HG02588 (cell line): ENCODE measurements around the gene PHKB.

Source experiments
- ATAC-seq: cut with Tn5 transposase; IDR thresholded peaks from one replicate; pipeline ENCODE4 v1.9.1; 2021; ENCODE audit warnings: mild to moderate bottlenecking, moderate library complexity; ENCODE audit not compliant: unreplicated experiment

The PHKB gene

DNA sequence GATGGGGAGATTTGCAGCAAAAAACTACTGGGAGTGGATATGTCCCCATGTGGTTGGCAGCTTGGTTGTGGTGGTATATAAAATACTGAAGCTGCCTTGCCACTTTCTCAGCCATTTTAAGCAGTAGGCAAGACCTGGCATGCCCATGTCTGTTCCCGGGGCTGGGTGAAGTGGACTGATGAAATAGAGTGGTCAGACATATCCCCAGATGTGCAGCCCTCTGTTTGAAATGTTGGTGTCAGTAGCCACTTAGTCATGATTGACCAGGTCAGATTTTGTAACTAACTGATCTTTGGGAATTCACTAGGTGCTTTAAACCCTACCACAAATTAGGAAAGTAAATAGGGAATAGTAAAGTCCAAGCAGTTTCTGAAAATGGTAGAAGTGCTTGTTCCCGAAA lies 151.6 kb downstream of the PHKB start:
- no peak for ATAC-seq

DNA sequence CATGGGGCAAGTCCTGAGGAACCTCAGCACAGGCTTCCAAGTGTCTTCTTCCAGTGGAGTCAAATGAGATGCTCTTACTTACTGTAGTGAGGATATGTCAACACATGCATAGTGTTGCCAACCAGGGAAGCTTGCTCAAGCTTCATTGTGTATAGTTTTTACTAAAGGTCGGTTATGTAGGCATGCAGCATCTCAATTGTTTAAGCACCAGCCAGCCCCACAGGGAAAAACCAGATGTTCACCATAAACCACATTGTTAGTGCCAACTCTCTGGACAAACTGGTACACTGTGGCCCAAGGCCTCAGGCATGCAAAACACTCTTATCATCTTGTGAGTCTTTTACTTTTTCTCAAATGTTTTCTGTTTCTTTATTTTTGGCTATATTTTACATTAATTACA lies 152.1 kb downstream of the PHKB start:
- no peak for ATAC-seq

DNA sequence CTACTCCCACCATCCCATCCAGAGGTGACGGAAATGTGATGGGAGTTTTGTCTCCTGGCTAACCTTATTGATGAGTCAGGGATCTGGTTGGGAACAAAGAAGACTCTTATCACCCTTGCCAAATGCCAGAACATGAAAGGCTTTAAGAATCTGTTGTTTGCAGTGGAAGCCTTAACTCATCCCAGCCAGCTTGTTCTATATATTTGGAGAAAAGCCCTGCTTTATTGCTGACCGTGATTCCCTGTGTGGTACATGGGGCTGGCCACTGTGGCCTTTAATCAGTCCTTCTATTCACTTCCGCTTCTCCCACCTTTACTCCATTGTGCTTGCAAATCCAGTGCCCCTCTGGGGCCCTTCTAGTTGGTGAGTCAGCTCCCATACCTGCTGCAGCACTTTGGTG lies 156.6 kb downstream of the PHKB start:
- ATAC-seq: no peak

DNA sequence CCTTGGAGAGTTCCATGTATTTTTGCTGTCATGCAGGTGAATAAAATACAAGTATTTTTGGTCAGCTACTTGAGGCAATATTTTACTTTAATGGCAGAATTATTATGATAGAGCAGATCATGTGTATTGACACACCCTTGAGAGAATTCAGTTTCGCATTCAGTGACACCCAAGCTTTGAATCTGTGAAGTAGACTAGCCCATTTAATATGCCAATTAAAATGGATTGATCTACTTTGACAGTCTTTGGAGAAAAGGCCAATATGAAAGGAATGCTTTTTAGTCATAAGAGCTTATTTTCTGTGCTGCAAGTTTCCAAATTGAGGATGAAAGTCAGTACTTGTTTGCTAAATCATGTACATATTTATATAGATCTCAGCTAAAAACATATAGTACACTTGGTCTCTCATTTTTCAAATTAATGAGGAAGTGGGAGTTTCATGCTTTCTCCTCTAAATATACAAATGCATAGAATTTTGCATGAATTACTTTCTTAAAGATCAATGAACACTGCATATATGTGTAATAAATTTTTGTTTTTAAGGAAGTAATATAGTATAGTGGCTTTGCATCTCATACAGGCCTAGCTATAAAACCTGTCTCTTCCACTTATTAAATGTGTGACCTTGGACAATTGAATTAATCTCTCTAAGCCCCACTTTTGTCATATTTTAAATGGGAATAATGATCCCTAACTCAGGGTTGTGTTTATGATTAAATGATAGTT lies 161.5 kb downstream of the PHKB start:
- no peak for ATAC-seq

DNA sequence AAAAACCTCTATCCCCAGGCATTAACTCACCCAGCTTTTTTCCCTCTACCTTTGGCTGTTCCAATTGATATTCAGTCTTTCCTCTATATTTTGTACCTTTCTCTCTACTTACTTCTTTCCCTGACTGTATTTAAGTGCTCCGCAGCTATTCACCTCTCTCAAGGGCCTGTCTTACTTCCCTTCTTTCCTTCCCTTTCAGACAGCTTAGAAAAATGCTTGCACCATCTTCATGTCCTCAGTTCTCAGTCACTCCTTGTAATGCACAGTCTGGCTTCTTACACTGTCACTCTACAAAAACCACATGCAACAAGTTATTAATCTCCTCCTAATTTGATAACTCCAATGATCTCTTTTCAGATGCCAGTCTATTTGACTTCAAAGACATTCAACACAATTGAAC lies 163.4 kb downstream of the PHKB start:
- no peak for ATAC-seq

DNA sequence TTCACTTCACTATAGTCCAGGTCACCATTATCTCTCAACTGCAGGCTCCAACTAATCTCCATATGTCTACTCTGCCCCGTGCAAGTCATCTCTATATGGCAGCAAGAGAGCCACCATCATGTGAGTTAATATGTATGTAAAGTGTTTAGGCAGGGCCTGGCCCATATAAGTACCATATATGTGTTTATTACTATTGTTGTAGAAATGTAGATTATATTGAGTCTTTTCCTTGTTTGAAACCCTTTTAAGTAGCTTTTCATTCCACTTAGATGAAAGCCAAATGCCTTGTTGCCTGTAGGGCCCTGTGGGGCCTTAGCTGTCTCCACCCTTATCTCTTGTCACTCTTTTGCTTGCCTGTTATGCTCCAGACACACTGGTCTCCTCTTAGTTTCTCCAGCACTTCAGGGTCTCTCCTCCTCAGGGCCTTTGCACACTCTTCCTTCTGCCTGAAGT lies 164.0 kb downstream of the PHKB start:
- ATAC-seq: no peak

DNA sequence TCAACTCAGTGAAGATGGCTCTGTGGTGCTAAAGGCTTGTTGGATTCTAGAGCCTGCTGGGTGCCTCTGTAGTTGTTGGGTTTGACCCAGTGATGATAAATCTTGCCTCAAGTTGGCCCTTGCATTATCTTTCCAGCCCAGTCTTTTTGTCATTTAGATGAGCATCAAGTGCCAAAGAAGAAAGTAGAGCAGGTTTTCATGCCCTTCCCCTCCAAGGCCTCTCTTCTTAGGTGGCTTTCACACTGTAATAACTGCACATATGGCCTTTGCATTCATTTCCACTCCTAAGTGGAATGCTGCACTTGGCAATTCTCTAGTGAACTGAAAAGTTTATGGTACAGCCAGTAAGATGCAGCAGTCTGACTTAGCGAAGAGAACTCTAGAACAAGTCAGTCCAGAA lies 165.1 kb downstream of the PHKB start:
- ATAC-seq: no peak

DNA sequence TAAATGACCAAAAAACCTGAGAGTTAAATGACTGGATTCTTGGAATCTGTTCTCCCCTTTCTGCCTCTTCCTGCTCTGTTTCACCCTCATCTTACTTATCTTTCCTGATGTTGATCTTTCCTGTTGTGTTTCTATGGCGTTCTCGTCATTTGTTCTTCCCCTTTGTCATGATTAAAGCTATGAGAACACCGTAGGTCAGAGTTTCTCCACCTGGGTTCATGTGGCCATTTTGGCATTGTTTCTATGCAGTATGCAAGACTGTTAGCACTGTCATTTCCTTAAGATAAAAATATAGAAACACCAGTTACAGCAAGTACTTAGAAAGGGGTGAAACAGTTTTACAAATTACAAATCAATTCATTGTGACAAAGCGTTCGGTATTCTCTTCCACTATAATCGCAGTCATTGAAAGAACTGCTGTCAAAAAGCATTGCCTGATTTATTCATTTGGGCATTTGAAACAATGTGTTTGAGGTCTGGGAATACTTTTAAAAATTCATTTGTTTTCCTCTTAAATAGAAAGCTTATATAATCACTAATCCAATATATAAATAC lies 166.0 kb downstream of the PHKB start:
- ATAC-seq: no peak

DNA sequence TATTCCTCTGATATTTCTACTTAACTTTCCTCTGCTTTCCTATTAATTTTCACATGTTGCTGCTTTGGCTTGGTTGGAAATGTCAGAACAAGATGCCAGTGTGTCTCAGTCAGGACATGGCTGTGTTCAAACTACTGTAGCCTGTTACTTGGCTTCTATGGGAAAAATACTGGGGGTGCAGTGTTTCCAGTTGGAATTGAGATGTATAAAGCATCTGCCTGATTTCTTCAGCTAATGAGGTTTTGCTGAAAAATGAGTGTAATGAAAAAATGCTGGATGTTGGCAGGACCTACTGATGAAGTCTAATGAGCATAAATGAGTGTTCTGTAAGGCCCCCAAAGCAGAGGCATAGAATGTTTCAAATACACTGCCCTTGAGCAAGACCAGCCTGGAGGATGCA lies 166.6 kb downstream of the PHKB start:
- no peak for ATAC-seq

DNA sequence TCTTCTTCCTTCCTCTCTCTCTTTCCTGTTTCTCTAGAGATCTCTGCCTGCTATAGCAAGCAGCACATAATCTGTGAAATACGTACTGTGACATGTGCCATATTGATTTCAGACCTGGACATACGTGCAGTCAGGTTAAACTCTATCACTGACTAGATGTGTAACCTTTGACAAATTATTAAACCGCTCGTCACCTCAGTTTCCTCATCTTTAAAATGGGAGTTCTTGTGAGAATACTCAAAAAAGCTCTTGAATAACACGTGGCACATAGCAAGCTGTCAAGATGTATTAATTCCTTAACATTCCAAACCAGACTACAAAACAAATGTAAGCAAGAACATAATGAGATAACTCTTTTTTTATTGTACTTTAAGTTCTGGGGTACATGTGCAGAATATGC lies 170.0 kb downstream of the PHKB start:
- ATAC-seq: no peak

DNA sequence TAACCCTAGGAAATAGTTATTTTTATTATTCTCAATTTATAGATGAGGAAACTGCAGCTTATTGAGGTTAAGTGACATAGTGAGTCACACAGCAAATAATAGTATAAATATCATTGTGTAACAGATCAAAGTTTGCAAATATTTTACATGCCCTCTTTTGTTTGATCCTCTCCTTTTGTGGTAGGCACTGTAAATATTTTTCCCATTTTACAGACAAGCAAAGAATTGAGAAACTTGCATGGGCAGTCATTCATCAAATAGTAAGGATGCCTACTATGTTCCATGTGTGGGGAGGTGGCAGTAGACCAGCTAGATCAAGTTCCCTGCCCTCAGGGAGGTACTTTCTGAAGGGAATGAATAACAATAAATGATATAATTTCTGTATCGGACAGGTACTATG lies 173.0 kb downstream of the PHKB start:
- ATAC-seq: no peak

DNA sequence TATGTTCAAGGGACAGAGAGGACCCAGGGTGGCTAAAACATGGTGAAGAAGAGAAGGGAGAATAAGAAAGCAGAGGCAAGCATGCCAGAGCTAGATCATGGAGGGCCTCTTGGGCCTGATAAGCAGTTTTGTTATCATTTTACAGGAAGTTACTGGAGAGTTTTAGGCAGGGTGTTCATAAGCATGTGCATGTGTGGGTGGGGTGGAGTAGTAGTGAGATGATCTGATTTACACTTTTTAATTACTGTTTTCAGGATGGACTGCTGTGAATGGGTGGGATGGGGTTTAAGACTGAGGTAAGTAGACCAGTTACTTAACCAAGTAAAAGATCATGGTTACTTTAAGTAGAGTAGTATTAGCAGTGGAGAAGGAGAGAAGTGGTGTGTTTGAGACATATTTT lies 173.6 kb downstream of the PHKB start:
- ATAC-seq: no peak

DNA sequence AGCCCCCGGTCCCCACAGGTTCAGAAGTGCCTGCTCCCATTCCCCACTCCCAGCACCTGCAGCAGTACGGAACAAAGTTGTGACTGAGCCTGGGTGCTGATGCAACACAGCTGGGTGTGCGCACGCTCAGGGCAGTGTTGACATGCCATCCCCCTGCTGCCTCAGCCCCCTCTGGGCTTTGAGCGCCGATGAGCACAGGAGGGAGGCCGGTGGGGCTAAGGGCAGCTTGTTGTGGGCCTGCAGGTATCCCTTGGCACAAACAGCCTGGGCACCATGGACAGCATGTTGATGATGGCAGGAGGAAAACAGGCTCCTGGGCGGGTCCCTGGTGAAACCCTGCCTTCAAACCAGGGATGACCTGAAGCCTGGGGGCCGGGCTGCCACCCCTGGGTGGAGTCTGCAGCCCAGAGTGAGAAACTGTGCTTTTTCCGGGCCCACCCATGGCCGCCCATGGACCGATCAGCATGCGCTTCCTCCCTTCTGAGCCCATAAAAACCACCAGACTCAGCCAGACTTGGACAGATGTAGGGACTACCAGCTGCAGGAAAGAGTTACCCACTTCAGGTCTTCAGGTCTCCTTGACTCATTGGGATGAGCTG lies 175.5 kb downstream of the PHKB start:
- ATAC-seq: no peak

DNA sequence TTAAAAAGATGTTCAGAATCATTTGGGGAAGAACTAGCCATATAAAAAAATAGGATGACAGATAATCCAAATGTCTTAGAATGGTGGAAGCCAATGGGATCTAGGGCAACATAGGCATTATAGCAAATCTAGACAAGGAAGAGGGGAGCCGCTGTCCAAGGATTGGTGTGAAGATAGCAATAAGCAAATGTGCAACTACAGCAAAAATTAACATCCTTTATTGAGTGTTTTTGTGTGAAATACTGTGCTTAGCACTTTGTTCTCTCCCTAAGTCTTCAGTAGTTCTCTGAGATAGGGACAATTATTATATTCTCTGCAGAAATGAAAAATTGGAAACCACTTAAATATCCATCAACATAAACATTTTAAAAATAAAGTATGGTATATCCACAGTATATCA lies 177.0 kb downstream of the PHKB start:
- no peak for ATAC-seq

DNA sequence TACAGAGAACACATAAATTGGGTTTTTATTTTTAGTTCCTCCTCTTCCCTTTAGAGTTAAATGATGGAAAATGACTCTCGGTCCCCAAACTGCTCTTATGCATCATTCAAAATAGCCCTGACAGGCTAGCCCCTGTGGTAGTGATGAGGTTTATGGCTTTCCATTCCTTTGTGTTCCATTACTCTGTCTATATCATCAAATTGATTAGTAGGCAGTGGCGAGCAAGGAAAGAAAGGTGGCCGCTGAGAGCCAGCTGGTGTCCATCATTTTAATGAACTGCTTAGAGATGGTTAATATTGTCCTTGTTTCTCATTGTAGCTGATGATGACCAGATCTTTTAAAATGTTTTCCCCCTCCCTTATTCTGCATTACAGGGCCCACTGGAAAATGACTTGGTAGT lies 179.5 kb downstream of the PHKB start:
- ATAC-seq: no peak

DNA sequence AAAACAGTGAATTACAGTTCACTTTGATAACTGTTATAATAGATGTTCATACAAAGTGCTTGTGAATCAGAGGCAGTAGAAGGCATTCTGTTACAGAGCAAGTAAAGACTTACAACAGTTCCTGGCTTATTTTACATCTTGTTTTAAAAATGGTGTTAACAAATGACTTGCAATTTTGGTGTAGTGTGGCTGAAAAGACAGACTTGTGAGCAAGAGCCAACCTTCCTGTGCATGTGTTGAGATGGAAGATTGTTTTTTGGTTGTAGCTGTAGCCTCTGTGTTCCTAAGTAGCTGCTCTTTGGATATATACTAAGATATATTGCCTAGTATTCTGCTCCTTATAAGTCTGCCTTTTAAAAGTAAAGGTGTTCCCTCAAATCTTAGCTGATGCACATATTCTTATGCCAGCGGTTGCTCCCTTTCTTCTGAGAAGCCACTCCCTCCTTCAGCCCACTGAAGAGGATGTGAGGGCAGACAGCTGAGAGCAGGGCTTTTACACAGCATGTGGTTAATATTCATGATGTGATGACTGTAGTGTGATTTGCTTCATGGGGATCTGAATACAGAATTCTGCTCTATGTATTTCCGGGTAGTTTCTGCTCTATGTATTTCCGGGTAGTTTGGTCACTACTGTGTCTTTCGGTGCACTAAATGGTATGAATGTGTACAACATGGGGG lies 182.3 kb downstream of the PHKB start:
- no peak for ATAC-seq

DNA sequence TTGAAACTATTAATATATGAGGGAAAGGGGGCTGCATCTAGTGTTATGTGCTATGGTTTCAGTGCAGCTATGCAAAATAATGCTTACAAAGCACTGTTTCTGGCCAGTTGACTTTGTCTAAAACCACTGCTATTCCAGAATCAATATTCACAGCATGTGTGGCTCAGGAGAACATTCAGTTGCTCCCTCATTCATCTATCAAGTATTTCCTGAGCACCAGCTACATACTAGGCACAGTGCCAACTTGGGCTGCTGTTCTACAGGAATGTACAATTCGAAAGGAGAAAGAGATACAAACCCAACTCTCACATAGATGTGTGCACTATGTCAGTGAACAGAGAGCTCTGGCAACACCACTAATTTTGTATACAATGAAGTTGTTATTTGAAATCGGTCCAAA lies 183.0 kb downstream of the PHKB start:
- ATAC-seq: no peak

DNA sequence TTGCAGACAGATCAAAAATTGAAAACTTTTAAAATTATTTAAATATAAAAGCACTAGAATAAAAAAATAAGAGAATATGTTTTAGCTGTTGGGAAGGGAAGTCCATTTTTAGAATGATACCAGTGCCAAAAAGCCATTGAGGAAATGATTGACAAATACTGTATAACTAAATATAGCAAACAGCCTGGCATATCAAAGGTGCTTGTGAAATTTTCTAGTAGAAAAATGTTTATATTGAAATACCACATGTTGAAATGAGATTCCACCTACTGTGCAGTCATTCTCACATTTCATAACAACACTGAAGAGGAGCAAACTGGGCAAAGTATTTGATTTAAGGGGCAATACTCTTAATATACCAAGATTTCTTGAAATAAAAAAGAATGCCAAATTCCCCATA lies 183.5 kb downstream of the PHKB start:
- ATAC-seq: no peak

DNA sequence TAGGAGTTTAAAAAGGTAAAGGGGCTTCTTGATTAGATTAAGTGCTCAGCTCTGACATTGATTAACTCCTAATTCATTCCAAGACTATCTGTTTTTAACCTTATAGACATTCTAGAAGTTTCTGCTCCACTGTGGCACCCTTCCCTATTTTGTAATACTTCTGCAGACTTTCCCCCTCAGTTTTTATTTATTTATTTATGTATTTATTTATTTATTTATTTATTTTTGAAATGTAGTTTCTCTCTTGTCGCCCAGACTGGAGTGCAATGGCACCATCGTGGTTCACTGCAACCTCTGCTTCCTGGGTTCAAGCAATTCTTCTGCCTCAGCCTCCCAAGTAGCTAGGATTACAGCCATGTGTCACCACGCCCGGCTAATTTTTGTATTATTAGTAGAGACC lies 185.8 kb downstream of the PHKB start:
- ATAC-seq: no peak

DNA sequence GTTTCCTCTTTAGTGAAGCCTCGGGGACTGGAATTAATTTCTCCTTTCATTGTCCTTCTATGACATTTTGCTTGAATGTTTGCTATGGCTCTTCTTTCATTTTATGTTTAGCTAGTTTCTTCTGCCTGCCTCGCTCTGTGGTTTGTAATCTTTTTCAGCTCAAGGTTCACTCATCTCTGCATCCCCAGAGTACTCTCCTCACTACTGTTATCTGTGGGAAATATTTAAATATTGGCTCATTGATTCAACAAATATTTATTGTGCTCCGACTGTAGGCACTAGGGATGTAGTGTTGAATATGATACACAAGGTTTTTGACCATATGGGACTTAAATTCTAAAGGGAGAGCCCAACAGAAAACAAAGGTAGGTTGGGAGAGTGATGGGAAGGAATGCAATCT lies 195.9 kb downstream of the PHKB start:
- ATAC-seq: no peak

DNA sequence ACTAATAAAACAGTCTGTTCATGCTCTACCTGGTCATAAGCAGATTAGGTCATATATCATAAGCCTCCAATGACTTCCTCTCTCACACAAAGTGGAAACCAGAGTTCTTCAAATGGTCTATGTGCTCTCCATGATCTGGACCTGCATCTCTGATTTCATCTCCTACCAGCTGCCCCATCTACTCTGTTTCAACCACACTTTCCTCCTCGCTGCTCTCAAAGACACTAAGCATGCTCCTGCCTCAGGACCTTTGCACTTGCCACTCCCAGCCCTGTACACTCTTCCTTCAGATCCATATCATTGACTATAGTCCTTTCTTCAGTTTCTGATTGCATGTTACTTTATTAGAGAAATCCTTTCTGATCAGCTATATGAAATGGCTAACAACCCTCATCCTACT lies 196.8 kb downstream of the PHKB start:
- no peak for ATAC-seq

DNA sequence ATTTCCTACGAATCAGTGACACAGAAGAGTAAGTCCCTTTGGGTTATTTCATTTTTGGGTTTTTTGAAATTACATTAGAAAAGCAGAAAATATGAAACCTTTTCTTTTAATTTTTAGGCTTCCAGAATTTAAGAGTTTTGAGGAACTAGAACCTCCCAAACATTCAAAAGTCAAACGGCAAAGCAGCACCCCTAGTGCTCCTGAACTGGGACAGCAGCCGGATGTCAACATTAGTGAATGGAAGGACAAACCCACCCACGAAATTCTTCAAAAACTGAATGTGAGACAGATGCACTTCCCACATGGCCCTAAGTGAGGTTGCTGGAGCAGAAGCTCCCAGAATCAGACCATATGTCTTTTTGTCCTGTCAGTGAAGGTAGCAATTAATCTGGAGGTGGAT lies 199.4 kb downstream of the PHKB start:
- ATAC-seq: no peak
